ENCODE measurements around the gene RBM10. TPM values are rescaled to one million over a fixed set of nuclear protein-coding genes. Genes with fewer than 3 reads are reported as not detected.

Gene RBM10
- total and polyA plus RNA-seq, 2 donors (not counting 1 experiment from before 2014, with no cell fraction given) = 48.7 to 51.6 TPM

- no peaks in the 10 kb centered on the region for H3K27me3 ChIP-seq (replicated peaks in 1 of 4; ENCODE audit: control extremely low read depth in 1 of 4, control insufficient read depth in 3 of 4, insufficient read depth in 4 of 4, low read length in 3 of 4)
- H3K9ac ChIP-seq (ENCODE audit: low read length) = no peak overlapping the region
- Mint-ChIP-seq H3K27ac (no peak overlapping the region), H3K4me3 (no peak overlapping the region), H3K27me3 (no peaks in the 10 kb centered on the region), H3K4me1 (no peaks in the 10 kb centered on the region), H3K9me3 (ENCODE audit: insufficient read depth) (no peaks in the 10 kb centered on the region)
- no peak overlapping the region for H3K4me2 ChIP-seq (replicated peaks; ENCODE audit: low read depth, low read length, poor library complexity, severe bottlenecking)
- H3K27ac ChIP-seq (ENCODE audit: low read length in 2 of 2) = no peak overlapping the region
- H3K9me3 ChIP-seq (ENCODE audit: control extremely low read depth in 1 of 3, control insufficient read depth in 2 of 3, insufficient read depth in 1 of 3, low read length in 2 of 3) = no peaks in the 10 kb centered on the region
- ATAC-seq (ENCODE audit: low read depth) (no peak), DNase-seq (no peak)
- no peak for TF ChIP-seq EZH2 (IDR thresholded peaks at IDR 0.05; ENCODE audit: borderline replicate concordance, insufficient read depth, low read depth, low read length, poor library complexity, severe bottlenecking)
- TF ChIP-seq, protein P1, sequence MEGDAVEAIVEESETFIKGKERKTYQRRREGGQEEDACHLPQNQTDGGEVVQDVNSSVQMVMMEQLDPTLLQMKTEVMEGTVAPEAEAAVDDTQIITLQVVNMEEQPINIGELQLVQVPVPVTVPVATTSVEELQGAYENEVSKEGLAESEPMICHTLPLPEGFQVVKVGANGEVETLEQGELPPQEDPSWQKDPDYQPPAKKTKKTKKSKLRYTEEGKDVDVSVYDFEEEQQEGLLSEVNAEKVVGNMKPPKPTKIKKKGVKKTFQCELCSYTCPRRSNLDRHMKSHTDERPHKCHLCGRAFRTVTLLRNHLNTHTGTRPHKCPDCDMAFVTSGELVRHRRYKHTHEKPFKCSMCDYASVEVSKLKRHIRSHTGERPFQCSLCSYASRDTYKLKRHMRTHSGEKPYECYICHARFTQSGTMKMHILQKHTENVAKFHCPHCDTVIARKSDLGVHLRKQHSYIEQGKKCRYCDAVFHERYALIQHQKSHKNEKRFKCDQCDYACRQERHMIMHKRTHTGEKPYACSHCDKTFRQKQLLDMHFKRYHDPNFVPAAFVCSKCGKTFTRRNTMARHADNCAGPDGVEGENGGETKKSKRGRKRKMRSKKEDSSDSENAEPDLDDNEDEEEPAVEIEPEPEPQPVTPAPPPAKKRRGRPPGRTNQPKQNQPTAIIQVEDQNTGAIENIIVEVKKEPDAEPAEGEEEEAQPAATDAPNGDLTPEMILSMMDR (IDR thresholded peaks at IDR 0.05) = no peak
- no peak overlapping the region for H3K4me3 ChIP-seq (ENCODE audit: control extremely low read depth in 1 of 5, extremely low read depth in 1 of 5, insufficient read depth in 1 of 5, low read depth in 2 of 5, low read length in 4 of 5)
- ChIA-PET POLR2A (interaction anchor here (0.6 to 1.0 kb wide), 2 partner anchors 13 to 385 kb away, joined by 3 to 5 read pairs; no protein-coding TSS in a partner anchor), CTCF (no interaction called here)
- WGBS (ENCODE audit: insufficient coverage) = 91% methylated on average over 4 of the region's 5 CpGs
- peaks cover 20% of the 10 kb centered on the region for H4K20me1 ChIP-seq (ENCODE audit: control insufficient read depth, insufficient read depth, low read length, poor library complexity, severe bottlenecking)
- peaks cover 0 to 57% of the 10 kb centered on the region in 2 experiments for H3K36me3 ChIP-seq (replicated peaks in 1 of 2; ENCODE audit: control extremely low read depth in 1 of 2, control insufficient read depth in 1 of 2, extremely low read depth in 1 of 2, insufficient read depth in 2 of 2, low read length in 1 of 2)
- intact Hi-C loops (cut with micrococcal nuclease) = no loop called here
- no peaks in the 10 kb centered on the region for H3K4me1 ChIP-seq (ENCODE audit: control insufficient read depth in 2 of 2, insufficient read depth in 2 of 2, low read length in 2 of 2)
- peaks cover 7% of the 10 kb centered on the region for H3K79me2 ChIP-seq (ENCODE audit: control insufficient read depth, insufficient read depth, low read length)
- no peak overlapping the region for H2AFZ ChIP-seq (ENCODE audit: insufficient read depth, low read depth, low read length, poor library complexity, severe bottlenecking)
These were observed 59.9 kb downstream of the RBM10 start for GRCh38 chrX:47204970-47205369.

DNA sequence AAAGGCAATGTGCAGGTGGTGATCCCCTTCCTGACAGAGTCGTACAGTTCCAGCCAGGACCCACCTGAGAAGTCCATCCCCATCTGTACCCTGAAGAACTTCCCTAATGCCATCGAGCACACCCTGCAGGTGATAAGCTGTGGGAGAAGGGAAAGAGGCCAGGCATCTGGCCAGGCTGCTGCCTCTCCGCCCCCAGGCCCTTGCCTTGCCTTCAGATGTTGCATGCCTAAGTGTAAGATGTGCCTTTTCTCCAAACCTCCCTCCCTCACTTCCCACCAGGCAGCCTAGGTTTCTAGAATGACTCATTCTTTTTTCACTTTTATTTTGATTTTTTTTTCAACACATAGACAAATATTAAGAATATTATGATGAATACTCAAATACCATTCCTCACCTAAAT, 61.3 kb downstream of the RBM10 start:
- DNase-seq (no peak), ATAC-seq (ENCODE audit: low read depth) (no peak)
- Mint-ChIP-seq H3K27ac (peak overlapping the region; percentile 32), H3K9me3 (ENCODE audit: insufficient read depth) (no peaks in the 10 kb centered on the region), H3K4me1 (no peaks in the 10 kb centered on the region), H3K4me3 (no peak overlapping the region), H3K27me3 (no peaks in the 10 kb centered on the region)
- no peaks in the 10 kb centered on the region for H3K79me2 ChIP-seq (ENCODE audit: control insufficient read depth, insufficient read depth, low read length)
- intact Hi-C loops (cut with micrococcal nuclease) = no loop called here
- no peak overlapping the region for H3K9ac ChIP-seq (ENCODE audit: low read length)
- H3K4me3 ChIP-seq (ENCODE audit: control extremely low read depth in 1 of 5, extremely low read depth in 1 of 5, insufficient read depth in 1 of 5, low read depth in 2 of 5, low read length in 4 of 5) = no peak overlapping the region
- no peaks in the 10 kb centered on the region for H3K27me3 ChIP-seq (replicated peaks in 1 of 4; ENCODE audit: control extremely low read depth in 1 of 4, control insufficient read depth in 3 of 4, insufficient read depth in 4 of 4, low read length in 3 of 4)
- no peak for TF ChIP-seq EZH2 (IDR thresholded peaks at IDR 0.05; ENCODE audit: borderline replicate concordance, insufficient read depth, low read depth, low read length, poor library complexity, severe bottlenecking)
- TF ChIP-seq, protein P1 (IDR thresholded peaks at IDR 0.05) = no peak
- H3K4me1 ChIP-seq (ENCODE audit: control insufficient read depth in 2 of 2, insufficient read depth in 2 of 2, low read length in 2 of 2) = no peaks in the 10 kb centered on the region
- H3K36me3 ChIP-seq (replicated peaks in 1 of 2; ENCODE audit: control extremely low read depth in 1 of 2, control insufficient read depth in 1 of 2, extremely low read depth in 1 of 2, insufficient read depth in 2 of 2, low read length in 1 of 2) = peaks cover 0 to 53% of the 10 kb centered on the region in 2 experiments
- peaks cover 7% of the 10 kb centered on the region for H4K20me1 ChIP-seq (ENCODE audit: control insufficient read depth, insufficient read depth, low read length, poor library complexity, severe bottlenecking)
- WGBS (ENCODE audit: insufficient coverage) = no CpG with 5 or more reads among the region's 3 CpGs
- CTCF ChIA-PET = no interaction called here
- POLR2A ChIA-PET = no interaction called here
- H3K27ac ChIP-seq (ENCODE audit: low read length in 2 of 2) = no peak overlapping the region
- no peak overlapping the region for H2AFZ ChIP-seq (ENCODE audit: insufficient read depth, low read depth, low read length, poor library complexity, severe bottlenecking)
- no peak overlapping the region for H3K4me2 ChIP-seq (replicated peaks; ENCODE audit: low read depth, low read length, poor library complexity, severe bottlenecking)
- no peaks in the 10 kb centered on the region for H3K9me3 ChIP-seq (ENCODE audit: control extremely low read depth in 1 of 3, control insufficient read depth in 2 of 3, insufficient read depth in 1 of 3, low read length in 2 of 3)
